Testis (tissue), 3 donors: ENCODE results near the gene SIK3. TPM values are rescaled to one million over a fixed set of nuclear protein-coding genes. Genes with fewer than 3 reads are reported as not detected.

ENCODE experiments used
- DNase-seq: peaks from one replicate; pipeline ENCODE4 v3.0.0-alpha.2; 2019
- H3K27ac ChIP-seq, 2 donors: fragments of 200-600 bp; sonication (generic); one replicate each; pipeline ENCODE4 v1.5.1; 2019
- H3K27me3 ChIP-seq: fragments of 200-600 bp; sonication (generic); one replicate; pipeline ENCODE4 v1.5.1; 2019
- H3K36me3 ChIP-seq: fragments of 200-600 bp; sonication (generic); one replicate; pipeline ENCODE4 v1.5.1; 2017; ENCODE audit warnings: low read depth; ENCODE audit errors: missing control alignments
- H3K4me1 ChIP-seq: fragments of 200-600 bp; sonication (generic); one replicate; pipeline ENCODE4 v1.5.1; 2019
- H3K4me3 ChIP-seq, 2 donors: fragments of 200-600 bp; sonication (generic); one replicate each; pipeline ENCODE4 v1.5.1; 2017 to 2019
- H3K9me3 ChIP-seq: fragments of 200-600 bp; sonication (generic); one replicate; pipeline ENCODE4 v1.5.1; 2017
- POLR2A ChIP-seq: fragments of 450-650 bp; IDR thresholded peaks from one replicate; pipeline ENCODE4 v1.6.1; 2017; ENCODE audit warnings: antibody characterized with exemption, mild to moderate bottlenecking, moderate library complexity
- WGBS, 2 donors: methylation state at CpG; one replicate each; pipeline ENCODE4 v1.1.5; 2018; 5-methylcytosine and 5-hydroxymethylcytosine counted together
- intact Hi-C: fragments of 100-400 bp; cut with DNase I; formaldehyde crosslinking; loops from one replicate; pipeline ENCODE4 v1.15.1; 2023; ENCODE audit warnings: low total_unique reads
- polyA plus RNA-seq: library from polyadenylated mRNA; stranded (reverse); fragments of 350-450 nt; fragmentation: Illumina TruSeq; extraction: RNeasy Lipid Tissue Mini Kit (QIAGEN cat#74804); gene quantifications from one replicate; pipeline ENCODE4 v1.2.3, GENCODE V29; 2014; ENCODE audit warnings: low read depth, low replicate concordance; ENCODE audit not compliant: insufficient read depth
- total RNA-seq, 2 donors: library from RNA; depleted of rRNA; stranded (reverse); fragments of >200 nt; gene quantifications; one replicate each; pipeline ENCODE4 v1.2.3, GENCODE V29; 2016
- TF ChIP-seq, protein P1 (sequence below), 3 experiments: fragments of 450-650 bp in 2 of 3; fragments of 200-600 bp in 1 of 3; sonication (generic) in 1 of 3; IDR thresholded peaks; one replicate each; pipeline ENCODE4 v1.5.1; 2016 to 2019; ENCODE audit warnings: antibody characterized with exemption in 3 of 3, mild to moderate bottlenecking in 2 of 3, moderate library complexity in 1 of 3

Gene SIK3
- total and polyA plus RNA-seq, 3 donors from 2014 or later = 112 to 125 (median 123) TPM

DNA sequence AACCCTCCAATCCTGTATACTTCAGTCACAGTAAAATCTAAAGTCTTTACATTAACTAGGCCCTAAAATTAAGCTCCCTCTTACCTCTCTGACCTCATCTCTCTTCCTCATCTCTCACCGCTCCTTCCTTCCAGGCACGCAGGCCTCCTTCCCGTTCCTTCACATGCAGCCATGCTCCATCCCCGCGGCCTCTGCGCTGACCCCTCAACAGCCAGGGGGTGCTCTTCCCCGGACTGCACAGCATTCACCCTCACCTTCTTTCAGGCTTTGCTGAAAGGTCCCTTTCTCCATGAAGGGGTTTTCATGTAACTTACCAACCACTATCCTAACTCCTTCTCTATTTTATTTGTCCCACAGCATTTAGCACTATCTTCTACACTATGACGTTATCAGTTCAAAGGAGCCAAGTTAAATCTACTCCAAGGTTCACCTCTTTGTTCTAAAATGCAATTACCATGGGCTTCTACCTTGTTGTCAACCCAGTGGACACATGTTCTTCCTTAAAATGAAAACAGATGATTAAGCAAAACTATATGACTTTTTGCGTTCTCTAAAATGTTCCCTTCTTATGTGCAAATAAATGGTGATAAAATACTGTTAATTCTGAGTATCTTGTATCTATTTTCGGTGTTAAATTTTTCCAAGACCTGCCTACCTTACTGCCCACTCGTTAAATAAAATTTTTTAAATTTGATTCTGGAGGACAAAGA, 203.0 kb downstream of the SIK3 start:
- no peak for DNase-seq
- TF ChIP-seq POLR2A = no peak
- TF ChIP-seq, protein P1, sequence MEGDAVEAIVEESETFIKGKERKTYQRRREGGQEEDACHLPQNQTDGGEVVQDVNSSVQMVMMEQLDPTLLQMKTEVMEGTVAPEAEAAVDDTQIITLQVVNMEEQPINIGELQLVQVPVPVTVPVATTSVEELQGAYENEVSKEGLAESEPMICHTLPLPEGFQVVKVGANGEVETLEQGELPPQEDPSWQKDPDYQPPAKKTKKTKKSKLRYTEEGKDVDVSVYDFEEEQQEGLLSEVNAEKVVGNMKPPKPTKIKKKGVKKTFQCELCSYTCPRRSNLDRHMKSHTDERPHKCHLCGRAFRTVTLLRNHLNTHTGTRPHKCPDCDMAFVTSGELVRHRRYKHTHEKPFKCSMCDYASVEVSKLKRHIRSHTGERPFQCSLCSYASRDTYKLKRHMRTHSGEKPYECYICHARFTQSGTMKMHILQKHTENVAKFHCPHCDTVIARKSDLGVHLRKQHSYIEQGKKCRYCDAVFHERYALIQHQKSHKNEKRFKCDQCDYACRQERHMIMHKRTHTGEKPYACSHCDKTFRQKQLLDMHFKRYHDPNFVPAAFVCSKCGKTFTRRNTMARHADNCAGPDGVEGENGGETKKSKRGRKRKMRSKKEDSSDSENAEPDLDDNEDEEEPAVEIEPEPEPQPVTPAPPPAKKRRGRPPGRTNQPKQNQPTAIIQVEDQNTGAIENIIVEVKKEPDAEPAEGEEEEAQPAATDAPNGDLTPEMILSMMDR (IDR thresholded peaks at IDR 0.05) = peak in 1 of 3 experiments; percentile 13
- intact Hi-C loops = no loop called here
- 65 to 72% methylated on average over 11 of the region's 11 CpGs for WGBS, 2 donors
- no peaks in the 10 kb centered on the region for H3K4me1 ChIP-seq
- no peaks in the 10 kb centered on the region for H3K9me3 ChIP-seq
- no peaks in the 10 kb centered on the region for H3K36me3 ChIP-seq
- H3K27ac ChIP-seq = no peak overlapping the region
- H3K27me3 ChIP-seq = no peaks in the 10 kb centered on the region
- H3K4me3 ChIP-seq = no peak overlapping the region

DNA sequence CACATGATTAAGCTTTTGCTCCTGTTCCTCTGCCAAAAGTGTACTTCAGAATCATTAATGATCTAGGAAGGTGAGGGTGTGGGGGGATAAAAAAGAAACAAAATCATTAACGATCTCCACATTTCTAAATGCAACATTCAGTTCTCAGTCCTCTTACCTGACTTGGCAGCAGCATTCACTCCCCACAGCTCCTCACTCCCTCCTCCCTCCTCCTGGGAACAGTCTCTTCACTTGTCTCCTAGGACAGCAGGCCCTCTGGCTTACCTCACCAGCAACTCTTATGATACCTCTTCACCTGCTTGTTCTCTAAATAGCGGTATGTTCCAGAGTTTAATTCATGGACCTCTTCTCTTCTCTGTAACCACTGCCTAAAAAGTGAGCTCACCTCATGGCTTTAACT, 204.3 kb downstream of the SIK3 start:
- DNase-seq = no peak
- TF ChIP-seq POLR2A = no peak
- TF ChIP-seq, protein P1 (IDR thresholded peaks at IDR 0.05) = no peak
- Histone ChIP-seq H3K9me3 (no peaks in the 10 kb centered on the region), H3K4me1 (no peaks in the 10 kb centered on the region), H3K36me3 (no peaks in the 10 kb centered on the region), H3K27ac (no peak overlapping the region), H3K27me3 (no peaks in the 10 kb centered on the region), H3K4me3 (no peak overlapping the region)
- intact Hi-C loops = no loop called here
- WGBS, 2 donors = 71 to 75% methylated on average over 2 of the region's 2 CpGs

DNA sequence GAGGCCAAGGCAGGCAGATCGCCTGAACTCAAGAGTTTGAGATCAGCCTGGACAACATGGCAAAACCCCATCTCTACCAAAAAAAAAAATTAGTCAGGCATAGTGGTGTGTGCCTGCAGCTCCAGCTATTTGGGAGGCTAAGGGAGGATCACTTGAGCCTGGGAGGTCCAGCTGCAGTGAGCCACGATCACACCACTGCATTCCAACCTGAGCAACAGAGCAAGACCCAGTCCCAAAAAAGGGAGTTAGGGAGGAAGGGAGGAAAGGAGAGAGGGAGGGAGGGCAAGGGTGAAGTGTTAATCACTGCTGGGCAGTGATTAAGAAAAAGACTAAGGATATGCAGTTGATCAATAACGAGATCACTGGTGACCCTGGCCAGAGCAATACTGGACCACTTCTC, 204.8 kb downstream of the SIK3 start:
- no peak overlapping the region for H3K4me3 ChIP-seq
- H3K4me1 ChIP-seq = peaks cover 4% of the 10 kb centered on the region
- TF ChIP-seq, protein P1 (IDR thresholded peaks at IDR 0.05) = no peak
- no peaks in the 10 kb centered on the region for H3K9me3 ChIP-seq
- H3K27ac ChIP-seq = no peak overlapping the region
- no peaks in the 10 kb centered on the region for H3K27me3 ChIP-seq
- H3K36me3 ChIP-seq = no peaks in the 10 kb centered on the region
- intact Hi-C loops = no loop called here
- no peak for DNase-seq
- 81 to 86% methylated on average over 3 of the region's 3 CpGs for WGBS, 2 donors

DNA sequence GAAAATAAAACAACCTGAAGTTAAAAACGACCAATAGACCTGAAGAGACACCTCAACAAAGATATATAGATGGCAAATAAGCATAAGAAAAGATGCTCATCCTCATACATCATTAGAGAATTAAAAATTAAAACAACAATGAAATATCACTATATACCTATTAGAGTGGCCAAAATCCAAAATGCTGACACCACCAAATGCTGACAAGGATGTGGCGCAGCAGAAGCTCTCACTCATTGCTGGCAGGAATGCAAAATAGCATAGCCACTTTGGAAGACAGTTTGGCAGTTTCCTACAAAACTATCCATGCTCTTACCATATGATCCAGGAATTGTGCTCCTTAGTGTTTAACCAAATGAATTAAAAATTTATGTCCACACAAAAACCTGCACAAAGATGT, 205.9 kb downstream of the SIK3 start:
- TF ChIP-seq POLR2A = no peak
- TF ChIP-seq, protein P1 (IDR thresholded peaks at IDR 0.05) = no peak
- intact Hi-C loops = no loop called here
- H3K27ac ChIP-seq = no peak overlapping the region
- H3K27me3 ChIP-seq = no peaks in the 10 kb centered on the region
- no peaks in the 10 kb centered on the region for H3K36me3 ChIP-seq
- DNase-seq = no peak
- H3K4me1 ChIP-seq = peaks cover 13% of the 10 kb centered on the region
- 83 to 94% methylated on average over 2 of the region's 2 CpGs for WGBS, 2 donors
- H3K4me3 ChIP-seq = no peak overlapping the region
- H3K9me3 ChIP-seq = no peaks in the 10 kb centered on the region

DNA sequence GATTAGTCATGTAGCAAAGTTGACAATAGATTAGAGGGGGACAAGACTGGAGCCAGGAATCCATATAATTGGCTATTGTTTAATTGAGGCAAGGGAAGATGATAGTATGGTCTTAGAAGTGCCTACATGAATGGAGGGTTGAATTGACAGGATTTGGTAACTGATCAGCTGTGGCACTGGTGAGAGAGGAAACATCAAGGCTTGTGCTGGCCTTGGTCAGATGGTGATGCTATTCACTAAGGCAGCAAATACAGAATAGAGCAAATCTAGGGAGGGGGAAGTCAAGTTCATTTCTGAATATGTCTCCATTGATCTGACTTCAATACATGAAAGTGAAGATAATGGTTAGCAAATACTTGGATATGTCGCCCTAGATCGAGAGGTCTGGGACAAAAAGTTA, 206.5 kb downstream of the SIK3 start:
- no peaks in the 10 kb centered on the region for H3K27me3 ChIP-seq
- no peaks in the 10 kb centered on the region for H3K9me3 ChIP-seq
- WGBS, 2 donors = 97% methylated on average over 2 of the region's 2 CpGs
- no peak overlapping the region for H3K27ac ChIP-seq
- no peak overlapping the region for H3K4me3 ChIP-seq
- DNase-seq = no peak
- TF ChIP-seq, protein P1 (IDR thresholded peaks at IDR 0.05) = no peak
- no peak for TF ChIP-seq POLR2A
- intact Hi-C loops = no loop called here
- H3K4me1 ChIP-seq = peaks cover 13% of the 10 kb centered on the region
- H3K36me3 ChIP-seq = no peaks in the 10 kb centered on the region
